Adrenal gland (tissue), 5 donors: ENCODE results near the gene PTPRN2.

Source experiments
- CTCF ChIP-seq, 6 experiments: fragments of 450-650 bp in 4 of 6; fragments of 200-600 bp in 2 of 6; sonication (generic) in 1 of 6; IDR thresholded peaks; 1 replicate in 5 of 6; 2 replicates in 1 of 6; pipeline versions ENCODE4 v1.5.1 to v1.8.0; 2016 to 2021; ENCODE audit warnings: antibody characterized with exemption in 6 of 6, mild to moderate bottlenecking in 2 of 6, moderate library complexity in 1 of 6
- POLR2A ChIP-seq, 2 donors: fragments of 450-650 bp; IDR thresholded peaks; one replicate each; pipeline ENCODE4 v1.6.1; 2017; ENCODE audit warnings: antibody characterized with exemption in 2 of 2, mild to moderate bottlenecking in 2 of 2, moderate library complexity in 1 of 2
- donor health status: DM: no; HTN: no; CAD: no.

GRCh38 chr7:157839226-157839625 is 748.4 kb downstream of the PTPRN2 start:
- no peak for TF ChIP-seq CTCF (IDR thresholded peaks at IDR 0.05)
- no peak for TF ChIP-seq POLR2A (IDR thresholded peaks at IDR 0.05)
